Nephron progenitor cell (in vitro differentiated cells): ENCODE measurements around the gene ZBED1.
"Not testable (repeated sequence)": the region's sequence is repeated elsewhere in the genome, so short reads cannot be mapped to it uniquely, and the experiment has no call there.

Experiments used
- DNase-seq: peaks from one replicate; pipeline ENCODE4 v3.0.0; 2021
- H3K27ac Mint-ChIP-seq: 2 replicates; pipeline ENCODE4 v1.8.0; 2021; ENCODE audit warnings: mild to moderate bottlenecking, moderate library complexity, mixed read lengths
- H3K27me3 Mint-ChIP-seq: 2 replicates; pipeline ENCODE4 v1.8.0; 2021; ENCODE audit warnings: mild to moderate bottlenecking, low read depth, mixed read lengths; ENCODE audit not compliant: poor library complexity
- H3K36me3 Mint-ChIP-seq: 2 replicates; pipeline ENCODE4 v1.8.0; 2021; ENCODE audit warnings: low read depth, mixed read lengths
- H3K4me1 Mint-ChIP-seq: 2 replicates; pipeline ENCODE4 v1.8.0; 2021; ENCODE audit warnings: mixed read lengths
- H3K4me3 Mint-ChIP-seq: 2 replicates; pipeline ENCODE4 v1.8.0; 2021; ENCODE audit warnings: mild to moderate bottlenecking, moderate library complexity, mixed read lengths
- H3K9me3 Mint-ChIP-seq: 2 replicates; pipeline ENCODE4 v1.8.0; 2021; ENCODE audit warnings: mild to moderate bottlenecking, moderate library complexity, mixed read lengths
- CTCF ChIP-seq: fragments of 200-600 bp; sonication (generic); IDR thresholded peaks from 2 replicates; pipeline ENCODE4 v1.5.0; 2021; ENCODE audit warnings: antibody characterized with exemption

Gene ZBED1

GRCh38 chrX:2484721-2485648 lies 15.8 kb downstream of the ZBED1 start:
- H3K27me3 Mint-ChIP-seq = no peaks in the 10 kb centered on the region
- peaks cover 4% of the 10 kb centered on the region for H3K9me3 Mint-ChIP-seq
- H3K36me3 Mint-ChIP-seq = peaks cover 44% of the 10 kb centered on the region
- DNase-seq = no peak
- H3K4me3 Mint-ChIP-seq = peak overlapping the region; percentile 45
- peak overlapping the region; percentile 97 for H3K27ac Mint-ChIP-seq
- no peak for TF ChIP-seq CTCF
- H3K4me1 Mint-ChIP-seq = peaks cover 41% of the 10 kb centered on the region

GRCh38 chrX:2484256-2484655 lies 16.5 kb downstream of the ZBED1 start:
- H3K4me1 Mint-ChIP-seq = peaks cover 41% of the 10 kb centered on the region
- no peak overlapping the region for H3K4me3 Mint-ChIP-seq
- TF ChIP-seq CTCF = no peak
- no peaks in the 10 kb centered on the region for H3K27me3 Mint-ChIP-seq
- H3K9me3 Mint-ChIP-seq = peaks cover 10% of the 10 kb centered on the region
- DNase-seq = no peak
- peaks cover 44% of the 10 kb centered on the region for H3K36me3 Mint-ChIP-seq
- H3K27ac Mint-ChIP-seq = peak overlapping the region; percentile 97

GRCh38 chrX:2483398-2484060 lies 17.2 kb downstream of the ZBED1 start:
- no peak for DNase-seq
- Mint-ChIP-seq H3K4me3 (no peak overlapping the region), H3K27ac (peak overlapping the region; percentile 72)

GRCh38 chrX:2481597-2481996 lies 19.2 kb downstream of the ZBED1 start:
- H3K36me3 Mint-ChIP-seq = peaks cover 29% of the 10 kb centered on the region
- peaks cover 35% of the 10 kb centered on the region for H3K4me1 Mint-ChIP-seq
- H3K4me3 Mint-ChIP-seq, H3K27me3 Mint-ChIP-seq, H3K9me3 Mint-ChIP-seq, H3K27ac Mint-ChIP-seq, DNase-seq: not testable (repeated sequence)

More at GRCh38 chrX:2483398-2484060, 17.2 kb downstream of the ZBED1 start:
- H3K4me1 Mint-ChIP-seq = peaks cover 41% of the 10 kb centered on the region
- H3K9me3 Mint-ChIP-seq = peaks cover 10% of the 10 kb centered on the region
- H3K27me3 Mint-ChIP-seq = no peaks in the 10 kb centered on the region
- H3K36me3 Mint-ChIP-seq = peaks cover 42% of the 10 kb centered on the region
- no peak for TF ChIP-seq CTCF

GRCh38 chrX:2479982-2480381 lies 20.8 kb downstream of the ZBED1 start:
- not testable (repeated sequence) for H3K27me3 Mint-ChIP-seq, H3K9me3 Mint-ChIP-seq, H3K4me3 Mint-ChIP-seq, H3K27ac Mint-ChIP-seq, DNase-seq
- Mint-ChIP-seq H3K36me3 (peaks cover 30% of the 10 kb centered on the region), H3K4me1 (peaks cover 21% of the 10 kb centered on the region)

- peaks cover 10% of the 10 kb centered on the region for H3K9me3 Mint-ChIP-seq
- no peak overlapping the region for H3K27ac Mint-ChIP-seq
- H3K4me1 Mint-ChIP-seq = peaks cover 15% of the 10 kb centered on the region
- peaks cover 30% of the 10 kb centered on the region for H3K36me3 Mint-ChIP-seq
- no peak for TF ChIP-seq CTCF
- DNase-seq = no peak
- H3K27me3 Mint-ChIP-seq = peaks cover 4% of the 10 kb centered on the region
- no peak overlapping the region for H3K4me3 Mint-ChIP-seq
Measured at GRCh38 chrX:2479420-2479780, 21.4 kb downstream of the ZBED1 start.
